T-helper 17 cell (primary cell): ENCODE measurements around the gene RAX2. TPM values are rescaled to one million over a fixed set of nuclear protein-coding genes. Genes with fewer than 3 reads are reported as not detected.

Source experiments
- ATAC-seq: fragments of 150-1000 bp; cut with Tn5 transposase; 2 replicates; pipeline ENCODE4 v1.10.0; 2021; ENCODE audit warnings: mild to moderate bottlenecking, moderate library complexity
- DNase-seq, 3 donors: peaks; one replicate each; pipeline versions ENCODE4 v3.0.0 to v3.0.0-alpha.2; 2020 to 2021
- H3K9me3 ChIP-seq: one replicate; pipeline ENCODE4 v1.7.0; 2013; ENCODE audit warnings: low read length, mild to moderate bottlenecking; ENCODE audit not compliant: control insufficient read depth, poor library complexity, severe bottlenecking
- H3K27ac Mint-ChIP-seq: one replicate; pipeline ENCODE4 v1.8.0; 2022; ENCODE audit warnings: mild to moderate bottlenecking, moderate library complexity, mixed read lengths
- H3K27me3 Mint-ChIP-seq: one replicate; pipeline ENCODE4 v1.8.0; 2022; ENCODE audit warnings: mixed read lengths
- H3K36me3 Mint-ChIP-seq: one replicate; pipeline ENCODE4 v1.8.0; 2022; ENCODE audit warnings: low read depth, mixed read lengths
- H3K4me1 Mint-ChIP-seq: one replicate; pipeline ENCODE4 v1.8.0; 2022; ENCODE audit warnings: mild to moderate bottlenecking, mixed read lengths
- H3K4me3 Mint-ChIP-seq: one replicate; pipeline ENCODE4 v1.8.0; 2022; ENCODE audit warnings: mild to moderate bottlenecking, moderate library complexity, mixed read lengths
- total RNA-seq, 4 donors: library from RNA in 2 of 4; stranded (reverse) in 2 of 4; gene quantifications; one replicate each; pipeline ENCODE4 v1.2.3 and lab custom pipeline; 2022 to 2026

The RAX2 gene
- total RNA-seq, 2 donors from 2014 or later = not detected

- ATAC-seq (no peak), DNase-seq (no peak)
- Mint-ChIP-seq H3K27me3 (no peaks in the 10 kb centered on the region), H3K27ac (no peak overlapping the region), H3K4me1 (peaks cover 6% of the 10 kb centered on the region), H3K36me3 (peaks cover 11% of the 10 kb centered on the region), H3K4me3 (no peak overlapping the region)
- no peaks in the 10 kb centered on the region for H3K9me3 ChIP-seq
These were observed 37.8 kb downstream of the RAX2 start for GRCh38 chr19:3734310-3734600.

DNA sequence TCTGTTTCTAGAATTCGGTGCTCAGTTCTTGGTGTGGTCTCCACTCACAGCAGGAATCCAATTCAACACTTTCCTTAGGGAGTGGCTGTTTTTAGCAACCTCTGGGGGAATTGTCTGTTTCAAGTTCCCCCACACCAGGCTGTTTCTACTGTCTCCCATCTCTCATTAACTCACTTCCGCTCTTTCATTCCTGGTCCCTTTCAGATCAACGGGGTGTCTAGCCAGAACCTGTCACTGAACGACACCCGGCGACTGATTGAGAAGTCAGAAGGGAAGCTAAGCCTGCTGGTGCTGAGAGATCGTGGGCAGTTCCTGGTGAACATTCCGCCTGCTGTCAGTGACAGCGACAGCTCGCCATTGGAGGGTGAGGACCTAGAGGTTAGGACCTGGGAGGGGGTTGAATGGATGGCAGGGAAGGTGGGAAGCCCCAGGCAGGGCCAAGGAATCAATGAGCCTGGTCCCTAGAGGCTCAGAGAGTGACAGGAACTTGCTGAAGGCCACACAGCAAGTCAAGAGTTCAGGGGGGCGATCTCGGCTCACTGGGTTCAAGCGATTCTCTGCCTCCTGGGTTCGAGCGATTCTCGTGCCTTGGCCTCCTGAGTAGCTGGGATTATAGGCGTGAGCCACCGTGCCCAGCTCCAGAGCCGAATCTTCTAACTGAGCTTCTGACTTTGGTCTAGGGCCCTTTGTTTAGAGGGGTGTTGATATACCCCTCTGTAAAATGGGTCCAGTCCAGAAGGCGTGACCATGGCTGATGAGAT is 38.3 kb downstream of the RAX2 start:
- Mint-ChIP-seq H3K4me1 (peaks cover 3% of the 10 kb centered on the region), H3K27ac (no peak overlapping the region)

DNA sequence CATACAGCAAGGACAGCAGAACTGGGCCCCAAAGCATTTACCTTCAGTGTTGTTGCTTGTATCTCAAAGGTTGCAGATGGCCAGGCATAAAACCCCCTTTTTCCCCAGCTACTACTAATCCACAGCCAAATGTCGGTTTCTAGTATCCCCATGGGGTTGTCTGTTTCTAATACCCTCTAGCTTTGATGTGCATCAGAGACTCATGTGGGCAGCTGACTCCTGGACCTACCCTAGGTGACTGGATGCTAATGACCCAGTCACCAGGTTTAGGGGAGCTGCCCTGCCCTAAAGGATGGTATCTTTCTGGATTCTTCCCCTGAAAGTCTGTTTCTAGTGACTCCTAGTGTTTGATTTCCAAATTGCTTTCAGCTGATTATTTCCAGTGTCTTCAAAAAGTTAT is 39.9 kb downstream of the RAX2 start:
- Mint-ChIP-seq H3K36me3 (peaks cover 7% of the 10 kb centered on the region), H3K27ac (peak overlapping the region; percentile 41), H3K4me1 (no peaks in the 10 kb centered on the region), H3K4me3 (no peak overlapping the region), H3K27me3 (no peaks in the 10 kb centered on the region)
- ATAC-seq (no peak), DNase-seq (no peak)
- H3K9me3 ChIP-seq = no peaks in the 10 kb centered on the region

More for the DNA sequence above, 38.3 kb downstream of the RAX2 start:
- Mint-ChIP-seq H3K27me3 (no peaks in the 10 kb centered on the region), H3K36me3 (peaks cover 11% of the 10 kb centered on the region), H3K4me3 (no peak overlapping the region)
- ATAC-seq = no peak
- no peak for DNase-seq
- H3K9me3 ChIP-seq = no peaks in the 10 kb centered on the region

- no peaks in the 10 kb centered on the region for H3K9me3 ChIP-seq
- DNase-seq (no peak), ATAC-seq (no peak)
- H3K36me3 Mint-ChIP-seq = peaks cover 3% of the 10 kb centered on the region
- H3K27me3 Mint-ChIP-seq = no peaks in the 10 kb centered on the region
- no peaks in the 10 kb centered on the region for H3K4me1 Mint-ChIP-seq
- H3K27ac Mint-ChIP-seq = no peak overlapping the region
- no peak overlapping the region for H3K4me3 Mint-ChIP-seq
These were observed 41.5 kb downstream of the RAX2 start for GRCh38 chr19:3730457-3730958.

GRCh38 chr19:3725640-3726310 is 46.3 kb downstream of the RAX2 start:
- Mint-ChIP-seq H3K27ac (no peak overlapping the region), H3K27me3 (no peaks in the 10 kb centered on the region), H3K36me3 (peaks cover under 1% of the 10 kb centered on the region), H3K4me1 (peaks cover 4% of the 10 kb centered on the region), H3K4me3 (no peak overlapping the region)
- no peaks in the 10 kb centered on the region for H3K9me3 ChIP-seq
- ATAC-seq (no peak), DNase-seq (no peak)

- no peaks in the 10 kb centered on the region for H3K36me3 Mint-ChIP-seq
- H3K27ac Mint-ChIP-seq = no peak overlapping the region
- H3K4me3 Mint-ChIP-seq = no peak overlapping the region
- H3K4me1 Mint-ChIP-seq = peaks cover 4% of the 10 kb centered on the region
- ATAC-seq (no peak), DNase-seq (no peak)
- no peaks in the 10 kb centered on the region for H3K9me3 ChIP-seq
- no peaks in the 10 kb centered on the region for H3K27me3 Mint-ChIP-seq
These were observed 46.9 kb downstream of the RAX2 start for GRCh38 chr19:3725121-3725520.

DNA sequence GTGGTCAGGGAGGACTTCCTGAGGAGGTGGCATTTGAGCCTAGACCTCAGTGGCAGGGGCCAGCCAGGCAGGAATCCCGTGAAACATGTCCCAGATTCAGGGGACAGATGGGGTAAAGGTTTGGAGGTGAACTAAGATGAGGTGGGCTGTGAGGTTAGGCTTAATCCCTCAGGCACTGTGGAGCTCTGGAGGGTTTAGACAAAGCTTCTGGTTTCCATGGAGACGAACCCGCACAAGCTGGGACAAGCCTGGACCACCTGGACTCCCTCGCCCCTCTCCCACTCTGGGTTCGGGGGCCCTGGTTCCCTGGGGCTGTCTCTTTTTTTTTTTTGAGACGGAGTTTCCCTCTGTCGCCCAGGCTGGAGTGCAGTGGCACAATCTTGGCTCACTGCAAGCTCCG is 48.1 kb downstream of the RAX2 start:
- Mint-ChIP-seq H3K27me3 (no peaks in the 10 kb centered on the region), H3K4me1 (peaks cover 4% of the 10 kb centered on the region), H3K4me3 (no peak overlapping the region), H3K36me3 (no peaks in the 10 kb centered on the region), H3K27ac (no peak overlapping the region)
- ATAC-seq = no peak
- no peak for DNase-seq
- H3K9me3 ChIP-seq = no peaks in the 10 kb centered on the region

DNA sequence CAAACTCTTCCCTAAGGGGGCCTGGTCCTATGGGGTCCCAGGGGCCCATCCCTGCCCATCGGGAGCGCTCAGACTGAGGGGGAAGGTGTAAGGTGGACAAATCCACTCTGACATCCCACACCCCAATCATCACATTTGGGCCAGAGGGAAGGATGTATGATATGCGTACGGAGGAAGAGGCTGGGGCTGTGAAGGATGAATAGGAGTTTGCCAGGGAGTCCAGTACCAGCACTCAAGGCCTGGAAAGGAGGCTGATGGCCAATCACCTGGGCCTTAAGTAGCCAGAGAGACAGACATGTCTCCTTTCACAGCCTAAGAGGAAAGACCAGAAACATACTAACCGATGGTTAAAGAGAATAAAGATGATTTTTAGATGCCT is 48.9 kb downstream of the RAX2 start:
- no peak overlapping the region for H3K4me3 Mint-ChIP-seq
- no peaks in the 10 kb centered on the region for H3K9me3 ChIP-seq
- no peak for ATAC-seq
- no peaks in the 10 kb centered on the region for H3K36me3 Mint-ChIP-seq
- peaks cover 4% of the 10 kb centered on the region for H3K4me1 Mint-ChIP-seq
- no peak for DNase-seq
- H3K27ac Mint-ChIP-seq = no peak overlapping the region
- no peaks in the 10 kb centered on the region for H3K27me3 Mint-ChIP-seq

- H3K27ac Mint-ChIP-seq = no peak overlapping the region
- H3K9me3 ChIP-seq = no peaks in the 10 kb centered on the region
- ATAC-seq (no peak), DNase-seq (no peak)
- no peaks in the 10 kb centered on the region for H3K36me3 Mint-ChIP-seq
- H3K4me3 Mint-ChIP-seq = peak overlapping the region; percentile 90
- H3K27me3 Mint-ChIP-seq = no peaks in the 10 kb centered on the region
- peaks cover 4% of the 10 kb centered on the region for H3K4me1 Mint-ChIP-seq
These were observed 49.5 kb downstream of the RAX2 start for GRCh38 chr19:3722443-3723109.

GRCh38 chr19:3721887-3722442 is 50.1 kb downstream of the RAX2 start:
- DNase-seq (no peak), ATAC-seq (no peak)
- no peaks in the 10 kb centered on the region for H3K27me3 Mint-ChIP-seq
- no peak overlapping the region for H3K27ac Mint-ChIP-seq
- H3K4me1 Mint-ChIP-seq = peaks cover 4% of the 10 kb centered on the region
- H3K36me3 Mint-ChIP-seq = no peaks in the 10 kb centered on the region
- peak overlapping the region; percentile 90 for H3K4me3 Mint-ChIP-seq
- H3K9me3 ChIP-seq = no peaks in the 10 kb centered on the region

DNA sequence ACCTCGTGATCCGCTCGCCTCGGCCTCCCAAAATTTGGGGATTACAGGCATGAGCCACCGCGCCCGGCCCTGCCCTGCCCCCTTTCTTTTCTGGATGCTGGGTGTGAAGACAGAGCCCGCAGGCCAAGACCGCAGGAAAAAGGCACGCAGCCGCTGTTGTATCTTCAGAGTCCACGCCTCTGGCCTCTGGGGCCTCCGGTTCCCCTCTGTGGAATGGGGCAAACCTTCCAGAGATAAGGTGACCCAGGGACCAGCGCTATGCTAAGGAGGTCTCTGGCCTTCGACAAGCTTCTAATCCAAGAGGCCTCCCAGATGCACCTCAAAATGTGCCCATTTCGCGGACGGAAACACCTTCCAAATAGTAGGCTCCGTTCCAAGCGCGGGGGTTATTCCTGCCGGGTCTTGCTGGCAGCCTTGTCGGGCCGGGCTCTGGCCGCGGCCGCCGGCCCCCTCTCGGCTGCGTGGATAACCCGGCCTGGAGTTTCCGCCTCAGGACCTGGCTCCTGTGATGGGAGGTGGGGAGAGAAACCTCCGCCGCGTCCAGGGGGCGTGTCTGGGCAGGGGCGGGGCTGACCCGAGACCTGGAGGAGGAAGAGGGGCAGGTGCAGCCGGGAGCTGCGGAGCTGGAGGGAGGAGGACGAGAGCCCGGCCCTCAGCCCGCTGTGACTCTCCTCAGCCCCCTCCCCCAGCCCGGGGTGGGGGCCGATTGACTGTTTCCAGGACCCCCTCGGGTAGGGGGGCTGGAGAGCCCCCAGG is 50.7 kb downstream of the RAX2 start:
- Mint-ChIP-seq H3K27ac (no peak overlapping the region), H3K4me1 (peaks cover 4% of the 10 kb centered on the region), H3K27me3 (no peaks in the 10 kb centered on the region), H3K4me3 (peak overlapping the region; percentile 90), H3K36me3 (no peaks in the 10 kb centered on the region)
- ATAC-seq (peak; percentile 99), DNase-seq (peak; percentile 80 to 90 (median 84))
- no peaks in the 10 kb centered on the region for H3K9me3 ChIP-seq

GRCh38 chr19:3720349-3720917 is 51.6 kb downstream of the RAX2 start:
- Mint-ChIP-seq H3K27ac (no peak overlapping the region), H3K4me3 (no peak overlapping the region), H3K27me3 (no peaks in the 10 kb centered on the region), H3K4me1 (peaks cover 4% of the 10 kb centered on the region), H3K36me3 (no peaks in the 10 kb centered on the region)
- no peaks in the 10 kb centered on the region for H3K9me3 ChIP-seq
- no peak for DNase-seq
- no peak for ATAC-seq
